Activated CD8-positive, alpha-beta T cell treated with anti-CD3 and anti-CD28 coated beads for 36 hours (primary cell): ENCODE measurements around the gene PSME2. TPM values are rescaled to one million over a fixed set of nuclear protein-coding genes. Genes with fewer than 3 reads are reported as not detected.

Experiments used
- ATAC-seq: fragments of 200-7000 bp; cut with Tn5 transposase; one replicate; pipeline ENCODE4 v1.10.0; 2021; ENCODE audit warnings: mild to moderate bottlenecking, moderate library complexity
- CTCF ChIA-PET: fragments of 350-600 bp; sonication (Branson Sonifier 250); formaldehyde crosslinking; loops from one replicate; lab custom pipeline; 2021; ENCODE audit warnings: antibody characterized with exemption; lab: Charles Lee
- POLR2A ChIA-PET: fragments of 350-600 bp; sonication (Branson Sonifier 250); formaldehyde crosslinking; loops from one replicate; lab custom pipeline; 2021; ENCODE audit warnings: antibody characterized with exemption; lab: Charles Lee
- DNase-seq: peaks from one replicate; pipeline ENCODE4 v3.0.0-alpha.2; 2020
- H3K27ac Mint-ChIP-seq: one replicate; pipeline ENCODE4 v1.8.0; 2021; ENCODE audit warnings: mild to moderate bottlenecking, mixed read lengths
- H3K27me3 Mint-ChIP-seq: one replicate; pipeline ENCODE4 v1.8.0; 2021; ENCODE audit warnings: mixed read lengths
- H3K36me3 Mint-ChIP-seq: one replicate; pipeline ENCODE4 v1.8.0; 2021; ENCODE audit warnings: low read depth, mixed read lengths
- H3K4me1 Mint-ChIP-seq: one replicate; pipeline ENCODE4 v1.8.0; 2021; ENCODE audit warnings: low read depth, mixed read lengths
- H3K4me3 Mint-ChIP-seq: one replicate; pipeline ENCODE4 v1.8.0; 2021; ENCODE audit warnings: mild to moderate bottlenecking, moderate library complexity, mixed read lengths
- H3K9me3 Mint-ChIP-seq: one replicate; pipeline ENCODE4 v1.8.0; 2021; ENCODE audit warnings: mixed read lengths
- CTCF ChIP-seq: fragments of 200-600 bp; IDR thresholded peaks from one replicate; pipeline ENCODE4 v1.8.0; 2022; ENCODE audit warnings: antibody characterized with exemption, mild to moderate bottlenecking
- intact Hi-C: fragments of 100-400 bp; cut with micrococcal nuclease; formaldehyde crosslinking; loops from one replicate; pipeline ENCODE4 v1.10.0; 2022
- total RNA-seq, 2 experiments: library from RNA; stranded (reverse); gene quantifications; one replicate each; pipeline ENCODE4 v1.2.3, GENCODE V29; 2021

Gene PSME2
- total RNA-seq, 2 experiments from 2014 or later = 440 TPM

- H3K9me3 Mint-ChIP-seq = no peaks in the 10 kb centered on the region
- peak overlapping the region; percentile 99 for H3K27ac Mint-ChIP-seq
- ATAC-seq (peak; percentile 45), DNase-seq (peak; percentile 93)
- H3K4me1 Mint-ChIP-seq = peaks cover 23% of the 10 kb centered on the region
- no peak for TF ChIP-seq CTCF
- H3K36me3 Mint-ChIP-seq = peaks cover 23% of the 10 kb centered on the region
- H3K27me3 Mint-ChIP-seq = no peaks in the 10 kb centered on the region
- ChIA-PET POLR2A (interaction anchor here (0.6 to 7.0 kb wide), 22 partner anchors 9 to 126 kb away, joined by 3 to 62 read pairs (median 6); partner anchors contain the start of genes DHRS4L2, EMC9, FITM1 and GMPR2), CTCF (interaction anchor here (0.8 to 6.0 kb wide), 17 partner anchors 9 to 482 kb away, joined by 3 to 37 read pairs (median 6); partner anchors contain the start of genes CIDEB, EMC9, FITM1 and IRF9)
- intact Hi-C loops = loop anchor here (2.0 kb wide), 1 partner anchor 27 kb away; the partner anchor contains the start of gene EMC9
- peak overlapping the region; percentile 98 for H3K4me3 Mint-ChIP-seq
Measured at GRCh38 chr14:24113801-24114531, 32.4 kb downstream of the PSME2 start.

GRCh38 chr14:24113379-24113800, 33.0 kb downstream of the PSME2 start:
- peaks cover 28% of the 10 kb centered on the region for H3K4me1 Mint-ChIP-seq
- H3K4me3 Mint-ChIP-seq = peak overlapping the region; percentile 98
- ChIA-PET CTCF (interaction anchor here (1.2 to 6.0 kb wide), 11 partner anchors 18 to 481 kb away, joined by 4 to 37 read pairs (median 9); partner anchors contain the start of genes EMC9, FITM1, IRF9 and PCK2), POLR2A (interaction anchor here (0.9 to 7.0 kb wide), 17 partner anchors 9 to 125 kb away, joined by 3 to 62 read pairs (median 11); partner anchors contain the start of genes DHRS4L2, EMC9, FITM1 and GMPR2)
- DNase-seq = no peak
- no peaks in the 10 kb centered on the region for H3K27me3 Mint-ChIP-seq
- H3K9me3 Mint-ChIP-seq = no peaks in the 10 kb centered on the region
- peak overlapping the region; percentile 99 for H3K27ac Mint-ChIP-seq
- intact Hi-C loops = no loop called here
- TF ChIP-seq CTCF = no peak
- H3K36me3 Mint-ChIP-seq = peaks cover 18% of the 10 kb centered on the region
- no peak for ATAC-seq

- ATAC-seq (no peak), DNase-seq (no peak)
- intact Hi-C loops = no loop called here
- no peaks in the 10 kb centered on the region for H3K9me3 Mint-ChIP-seq
- TF ChIP-seq CTCF = no peak
- H3K27ac Mint-ChIP-seq = no peak overlapping the region
- POLR2A ChIA-PET = interaction anchor here (1.3 to 9.1 kb wide), 5 partner anchors 15 to 54 kb away, joined by 5 to 80 read pairs (median 6); partner anchors contain the start of genes EMC9 and PCK2
- H3K4me1 Mint-ChIP-seq = peaks cover 23% of the 10 kb centered on the region
- no peaks in the 10 kb centered on the region for H3K27me3 Mint-ChIP-seq
- H3K36me3 Mint-ChIP-seq = peaks cover 4% of the 10 kb centered on the region
- CTCF ChIA-PET = interaction anchor here (0.9 to 10.8 kb wide), 10 partner anchors 16 to 78 kb away, joined by 3 to 218 read pairs (median 12); partner anchors contain the start of genes CARMIL3, EMC9, IPO4 and IRF9
- no peak overlapping the region for H3K4me3 Mint-ChIP-seq
Measured at GRCh38 chr14:24110523-24110922, 35.9 kb downstream of the PSME2 start.

- Mint-ChIP-seq H3K9me3 (no peaks in the 10 kb centered on the region), H3K27me3 (no peaks in the 10 kb centered on the region), H3K4me1 (peaks cover 20% of the 10 kb centered on the region), H3K4me3 (no peak overlapping the region), H3K36me3 (peaks cover 4% of the 10 kb centered on the region), H3K27ac (peak overlapping the region; percentile 68)
- intact Hi-C loops = no loop called here
- ATAC-seq = no peak
- no peak for TF ChIP-seq CTCF
- DNase-seq = no peak
- ChIA-PET POLR2A (interaction anchor here (0.8 to 9.1 kb wide), 6 partner anchors 15 to 53 kb away, joined by 3 to 80 read pairs (median 6); partner anchors contain the start of genes EMC9 and PCK2), CTCF (interaction anchor here (0.8 to 10.8 kb wide), 12 partner anchors 15 to 79 kb away, joined by 3 to 218 read pairs (median 7); partner anchors contain the start of genes CARMIL3, EMC9, IPO4 and IRF9)
Measured at GRCh38 chr14:24110060-24110459, 36.4 kb downstream of the PSME2 start.
